GM18511 (cell line): ENCODE data around the gene NEK6.

ENCODE experiments used
- ATAC-seq: cut with Tn5 transposase; IDR thresholded peaks from one replicate; pipeline ENCODE4 v1.9.1; 2021; ENCODE audit warnings: mild to moderate bottlenecking, moderate library complexity; ENCODE audit not compliant: unreplicated experiment

Gene NEK6

GRCh38 chr9:124257844-124258606, at the start of gene NEK6:
TSS of gene NEK6 (plus strand) at chr9:124257949. CDS start at chr9:124301965, 44,016 bp downstream.
- no peak for ATAC-seq

GRCh38 chr9:124208571-124208970, 49.2 kb upstream of the NEK6 start:
- ATAC-seq: peak; percentile 61

- ATAC-seq: no peak
These were observed 48.5 kb upstream of the NEK6 start for GRCh38 chr9:124209279-124209678.

- ATAC-seq: no peak
These were observed 48.0 kb upstream of the NEK6 start for GRCh38 chr9:124209774-124210173.

GRCh38 chr9:124210697-124211096, 47.1 kb upstream of the NEK6 start:
- ATAC-seq: no peak

- ATAC-seq: no peak
These were observed 45.2 kb upstream of the NEK6 start for GRCh38 chr9:124212381-124213050.

- ATAC-seq: no peak
These were observed 44.4 kb upstream of the NEK6 start for GRCh38 chr9:124213396-124213795.

GRCh38 chr9:124214116-124214515, 43.6 kb upstream of the NEK6 start:
- ATAC-seq: no peak

- no peak for ATAC-seq
These were observed 43.0 kb upstream of the NEK6 start for GRCh38 chr9:124214596-124215367.

- no peak for ATAC-seq
These were observed 42.3 kb upstream of the NEK6 start for GRCh38 chr9:124215368-124215910.

- no peak for ATAC-seq
These were observed 41.8 kb upstream of the NEK6 start for GRCh38 chr9:124215956-124216355.

- peak; percentile 36 for ATAC-seq
These were observed 41.1 kb upstream of the NEK6 start for GRCh38 chr9:124216474-124217176.

- peak; percentile 32 for ATAC-seq
These were observed 39.8 kb upstream of the NEK6 start for GRCh38 chr9:124217836-124218437.

- peak; percentile 73 for ATAC-seq
These were observed 39.2 kb upstream of the NEK6 start for GRCh38 chr9:124218438-124218982.

GRCh38 chr9:124218987-124219461, 38.7 kb upstream of the NEK6 start:
- peak; percentile 25 for ATAC-seq

- no peak for ATAC-seq
These were observed 36.8 kb upstream of the NEK6 start for GRCh38 chr9:124220946-124221451.

- no peak for ATAC-seq
These were observed 36.1 kb upstream of the NEK6 start for GRCh38 chr9:124221676-124222075.

- no peak for ATAC-seq
These were observed 35.6 kb upstream of the NEK6 start for GRCh38 chr9:124222109-124222508.

GRCh38 chr9:124222918-124223720, 34.6 kb upstream of the NEK6 start:
- ATAC-seq: no peak
